GM12878 (cell line): ENCODE results near the gene C16orf87. TPM values are rescaled to one million over a fixed set of nuclear protein-coding genes. Genes with fewer than 3 reads are reported as not detected.

ENCODE experiments used
- ATAC-seq: fragments of 200-7000 bp; cut with Tn5 transposase; 3 replicates; pipeline ENCODE4 v1.9.1; 2020; ENCODE audit warnings: mild to moderate bottlenecking, moderate library complexity
- BruUV-seq: library from RNA; stranded (reverse); fragments of 400-500 nt; replicated peaks from 2 replicates; lab custom pipeline; 2021; lab: Mats Ljungman, UMichigan
- CTCF ChIA-PET: fragments of 300-600 bp; sonication (Branson Sonifier 250); formaldehyde crosslinking; extraction: SDS; loops from one replicate; lab custom pipeline; 2021; ENCODE audit warnings: inconsistent platforms; lab: Yijun Ruan, JAX
- POLR2A ChIA-PET: fragments of 350-600 bp; formaldehyde crosslinking; extraction: SDS; loops from one replicate; lab custom pipeline; 2021; ENCODE audit warnings: inconsistent platforms; lab: Charles Lee
- RAD21 ChIA-PET: fragments of 300-600 bp; sonication (Branson Sonifier 250); formaldehyde crosslinking; loops from one replicate; lab custom pipeline; 2023; ENCODE audit warnings: antibody characterized with exemption; ENCODE audit not compliant: unreplicated experiment; lab: Charles Lee
- SMC1A ChIA-PET: fragments of 300-600 bp; sonication (Branson Sonifier 250); formaldehyde crosslinking; loops from one replicate; lab custom pipeline; 2023; ENCODE audit not compliant: unreplicated experiment, uncharacterized antibody; lab: Charles Lee
- DNase-seq: peaks from one replicate; pipeline ENCODE4 v3.0.0-alpha.2; 2011; ENCODE audit warnings: low read depth, low spot score
- FAIRE-seq: peaks from 3 replicates; lab custom pipeline; 2011; peaks lifted over from hg19 to GRCh38; lab: Jason Lieb, UNC
- H2AFZ ChIP-seq: 2 replicates; pipeline ENCODE4 v1.6.0; 2011; ENCODE audit warnings: low read depth, low read length, control low read depth; ENCODE audit not compliant: control insufficient read depth
- H3K27ac ChIP-seq: 2 replicates; pipeline ENCODE4 v1.5.1; 2011; ENCODE audit warnings: control low read depth; ENCODE audit not compliant: control insufficient read depth, insufficient read depth
- H3K27me3 ChIP-seq, 2 experiments: replicated peaks in 1 of 2; 2 replicates each; pipeline versions ENCODE4 v1.6.0 to v1.6.1; 2011; ENCODE audit warnings: low read length in 1 of 2; ENCODE audit not compliant: control insufficient read depth in 2 of 2, insufficient read depth in 2 of 2
- H3K36me3 ChIP-seq, 2 experiments: 2 replicates each; pipeline ENCODE4 v1.5.1; 2011; ENCODE audit warnings: low read length in 1 of 2; ENCODE audit not compliant: control insufficient read depth in 2 of 2, insufficient read depth in 2 of 2
- H3K4me1 ChIP-seq: 2 replicates; pipeline ENCODE4 v1.6.1; 2011; ENCODE audit warnings: mild to moderate bottlenecking, low read length, moderate library complexity, mixed read lengths; ENCODE audit not compliant: control insufficient read depth, insufficient read depth
- H3K4me2 ChIP-seq: 2 replicates; pipeline ENCODE4 v1.6.0; 2011; ENCODE audit warnings: control low read depth; ENCODE audit not compliant: control insufficient read depth, insufficient read depth
- H3K4me3 ChIP-seq: fragments of 200-600 bp; sonication (generic); 2 replicates; pipeline ENCODE4 v1.5.1; 2016
- H3K79me2 ChIP-seq: 2 replicates; pipeline ENCODE4 v1.6.0; 2011; ENCODE audit warnings: low read length; ENCODE audit not compliant: control insufficient read depth, insufficient read depth
- H3K9ac ChIP-seq: 2 replicates; pipeline ENCODE4 v1.8.0; 2011; ENCODE audit warnings: low read length, control low read depth, mixed read lengths; ENCODE audit not compliant: control insufficient read depth, insufficient read depth
- H3K9me3 ChIP-seq: replicated peaks from 3 replicates; pipeline ENCODE4 v1.5.1; 2011; ENCODE audit warnings: mild to moderate bottlenecking, low read length; ENCODE audit not compliant: control insufficient read depth, insufficient read depth
- H4K20me1 ChIP-seq: 2 replicates; pipeline ENCODE4 v1.6.0; 2011; ENCODE audit not compliant: control insufficient read depth, insufficient read depth
- CBX5 ChIP-seq: sonication (generic); IDR thresholded peaks from 2 replicates; pipeline ENCODE4 v1.6.1; 2016; ENCODE audit warnings: low read depth, moderate library complexity, mild to moderate bottlenecking, inconsistent platforms
- CHD1 ChIP-seq: IDR thresholded peaks from 2 replicates; pipeline ENCODE4 v1.6.1; 2012; ENCODE audit warnings: low read depth, low read length, improper control_type of control experiment
- CHD4 ChIP-seq: fragments of 200-600 bp; sonication (generic); IDR thresholded peaks from 2 replicates; pipeline ENCODE4 v1.6.1; 2016; ENCODE audit warnings: mild to moderate bottlenecking
- ESRRA ChIP-seq: IDR thresholded peaks from 2 replicates; pipeline ENCODE4 v1.6.1; 2012; ENCODE audit warnings: mild to moderate bottlenecking, low read length, improper control_type of control experiment
- EZH2 ChIP-seq: IDR thresholded peaks from 2 replicates; pipeline ENCODE4 v1.6.1; 2012; ENCODE audit warnings: low read depth, mild to moderate bottlenecking, control low read depth, inconsistent platforms, low read length, borderline replicate concordance; ENCODE audit not compliant: control insufficient read depth
- IKZF2 ChIP-seq, 2 experiments: fragments of 450-650 bp; IDR thresholded peaks; 2 replicates each; pipeline ENCODE4 v1.6.1; 2017; ENCODE audit warnings: mild to moderate bottlenecking in 2 of 2, moderate library complexity in 2 of 2
- IRF4 ChIP-seq: IDR thresholded peaks from 2 replicates; pipeline ENCODE4 v1.6.1; 2011; ENCODE audit warnings: low read depth, low read length
- MEF2B ChIP-seq: fragments of 450-650 bp; IDR thresholded peaks from 2 replicates; pipeline ENCODE4 v1.6.1; 2018; ENCODE audit warnings: mild to moderate bottlenecking, moderate library complexity; ENCODE audit not compliant: partially characterized antibody, poor library complexity, severe bottlenecking
- NFYA ChIP-seq: IDR thresholded peaks from 2 replicates; pipeline ENCODE4 v1.6.1; 2011; ENCODE audit warnings: low read depth, mild to moderate bottlenecking, low read length, improper control_type of control experiment, borderline replicate concordance
- NR2F1 ChIP-seq: fragments of 450-650 bp; conservative IDR thresholded peaks from 2 replicates; pipeline ENCODE4 v1.6.1; 2017; ENCODE audit warnings: mild to moderate bottlenecking
- SKIL ChIP-seq: fragments of 450-650 bp; IDR thresholded peaks from 2 replicates; pipeline ENCODE4 v1.6.1; 2017; ENCODE audit warnings: mild to moderate bottlenecking, low read depth, inconsistent platforms; ENCODE audit not compliant: poor library complexity, severe bottlenecking
- SREBF2 ChIP-seq: IDR thresholded peaks from 2 replicates; pipeline ENCODE4 v1.6.1; 2012; ENCODE audit warnings: mild to moderate bottlenecking, low read length
- SUPT20H ChIP-seq: IDR thresholded peaks from 2 replicates; pipeline ENCODE4 v1.6.1; 2011; ENCODE audit warnings: low read depth, mild to moderate bottlenecking, low read length, moderate library complexity, borderline replicate concordance; ENCODE audit not compliant: control insufficient read depth
- TBL1XR1 ChIP-seq: IDR thresholded peaks from 2 replicates; pipeline ENCODE4 v1.6.1; 2012; ENCODE audit warnings: low read depth, low read length, improper control_type of control experiment
- TCF12 ChIP-seq: IDR thresholded peaks from 2 replicates; pipeline ENCODE4 v1.6.1; 2011; ENCODE audit warnings: low read depth, mild to moderate bottlenecking, low read length
- ZNF24 ChIP-seq: fragments of 450-650 bp; IDR thresholded peaks from 2 replicates; pipeline ENCODE4 v1.6.1; 2017; ENCODE audit warnings: antibody characterized with exemption, mild to moderate bottlenecking
- ZNF622 ChIP-seq: fragments of 450-650 bp; IDR thresholded peaks from 2 replicates; pipeline ENCODE4 v1.6.1; 2017; ENCODE audit warnings: mild to moderate bottlenecking, inconsistent platforms
- WGBS: methylation state at CpG from one replicate; pipeline ENCODE4 v1.1.6; 2016; ENCODE audit warnings: low lambda C conversion rate; ENCODE audit not compliant: insufficient replicate concordance, insufficient coverage; ENCODE audit errors: missing lambda C conversion rate; 5-methylcytosine and 5-hydroxymethylcytosine counted together
- in situ Hi-C: fragments of 300-500 bp; cut with MboI; formaldehyde crosslinking; loops from 9 replicates; pipeline ENCODE4 v1.14.3; 2018; ENCODE audit warnings: mixed read lengths
- intact Hi-C: fragments of 100-400 bp; cut with micrococcal nuclease; formaldehyde crosslinking; loops from one replicate; pipeline ENCODE4 v1.14.2; 2022; ENCODE audit not compliant: unreplicated experiment
- polyA plus RNA-seq, 11 experiments: library from polyadenylated mRNA; depleted of rRNA in 4 of 11; unstranded in 6 of 11; stranded (reverse) in 5 of 11; fragments of >200 nt; fragmentation: Nextera tagmentation in 4 of 11; fragmentation: Illumina TruSeq in 1 of 11; extraction: Ambion mirVana in 4 of 11; extraction: Trizol in 1 of 11; gene quantifications; 1 replicate in 1 of 11; 2 replicates in 10 of 11; pipeline versions ENCODE4 v1.2.1 to v1.2.3, GENCODE V29; 2011 to 2016; ENCODE audit warnings: inconsistent platforms in 2 of 11, missing spikeins in 2 of 11, low read depth in 1 of 11
- total RNA-seq, 4 experiments: library from RNA; depleted of rRNA in 3 of 4; stranded (reverse); fragments of >200 nt in 3 of 4; fragmentation: Illumina TruSeq in 1 of 4; extraction: Trizol in 1 of 4; gene quantifications; 2 replicates each; pipeline versions ENCODE4 v1.2.1 to v1.2.3, GENCODE V29; 2013 to 2021

The C16orf87 gene
- total and polyA plus RNA-seq, 10 of the 15 experiments (the other 5 are each of a cell fraction or from before 2014, with no cell fraction given): 18.4 to 72.6 (median 31.0) TPM

- 0 out of 2 replicates have a peak overlapping the region, but pooled peaks have one; percentile 12 for H3K4me3 ChIP-seq
- H3K79me2 ChIP-seq: no peaks in the 10 kb centered on the region
- no peak overlapping the region for H3K9ac ChIP-seq
- no peak for TF ChIP-seq TBL1XR1
- TF ChIP-seq ESRRA: no peak
- TF ChIP-seq MEF2B: no peak
- TF ChIP-seq IRF4: no peak
- no peak for TF ChIP-seq CHD4
- no peak overlapping the region for H2AFZ ChIP-seq
- DNase-seq: no peak
- intact Hi-C loops: no loop called here
- in situ Hi-C loops: no loop called here
- ChIA-PET RAD21 (no interaction called here), CTCF (no interaction called here), POLR2A (no interaction called here), SMC1A (no interaction called here)
- no peaks in the 10 kb centered on the region for H3K27me3 ChIP-seq
- no peaks in the 10 kb centered on the region for H3K9me3 ChIP-seq
- 52% methylated on average over 5 of the region's 5 CpGs for WGBS
- H3K4me2 ChIP-seq: no peak overlapping the region
- peaks cover 16% of the 10 kb centered on the region for H3K4me1 ChIP-seq
- H4K20me1 ChIP-seq: no peaks in the 10 kb centered on the region
- no peak for ATAC-seq
- no peaks in the 10 kb centered on the region for H3K36me3 ChIP-seq
- no peak for FAIRE-seq
- BruUV-seq: no TSS peak
- no peak overlapping the region for H3K27ac ChIP-seq
These were observed 78.0 kb downstream of the C16orf87 start for GRCh38 chr16:46753015-46753414.

GRCh38 chr16:46751381-46751780 lies 79.6 kb downstream of the C16orf87 start:
- Histone ChIP-seq H3K4me2 (no peak overlapping the region), H2AFZ (no peak overlapping the region), H3K9me3 (no peaks in the 10 kb centered on the region), H3K4me1 (peaks cover 16% of the 10 kb centered on the region), H3K79me2 (no peaks in the 10 kb centered on the region), H3K27me3 (no peaks in the 10 kb centered on the region), H3K36me3 (no peaks in the 10 kb centered on the region), H4K20me1 (no peaks in the 10 kb centered on the region), H3K4me3 (no peak overlapping the region), H3K27ac (no peak overlapping the region), H3K9ac (no peak overlapping the region)
- no TSS peak for BruUV-seq
- 76% methylated on average over 7 of the region's 7 CpGs for WGBS
- DNase-seq (no peak), FAIRE-seq (no peak), ATAC-seq (no peak)
- RAD21 ChIA-PET: no interaction called here
- SMC1A ChIA-PET: interaction anchor here (0.9 kb wide), 1 partner anchor 40 kb away, joined by 3 read pairs; no protein-coding TSS in a partner anchor
- intact Hi-C loops: no loop called here
- in situ Hi-C loops: no loop called here
- POLR2A ChIA-PET: interaction anchor here (0.8 kb wide), 1 partner anchor 78 kb away, joined by 3 read pairs; no protein-coding TSS in a partner anchor
- CTCF ChIA-PET: interaction anchor here (0.6 kb wide), 1 partner anchor 106 kb away, joined by 4 read pairs; no protein-coding TSS in a partner anchor
- TF ChIP-seq SKIL (no peak), ZNF622 (no peak), IKZF2 (IDR thresholded peaks at IDR 0.05) (no peak), ZNF24 (no peak), SUPT20H (no peak), TCF12 (no peak), SREBF2 (no peak), NFYA (no peak), CHD1 (no peak), CBX5 (no peak), EZH2 (no peak), NR2F1 (no peak)
